ENCODE results near the gene TRAPPC11.

Gene TRAPPC11

GRCh38 chr4:183760326-183760725, 101.2 kb downstream of the TRAPPC11 start:
- DNase-seq, result no peak
